Thyroid gland (tissue), 4 donors: ENCODE results near the gene KRABD2.

ENCODE experiments used
- POLR2A ChIP-seq, 2 donors: fragments of 450-650 bp; IDR thresholded peaks; one replicate each; pipeline ENCODE4 v1.6.1; 2017; ENCODE audit warnings: antibody characterized with exemption in 2 of 2, mild to moderate bottlenecking in 2 of 2, moderate library complexity in 1 of 2
- TF ChIP-seq, protein P1 (sequence below), 6 experiments: fragments of 200-600 bp in 3 of 6; fragments of 450-650 bp in 3 of 6; sonication (generic) in 3 of 6; IDR thresholded peaks; one replicate each; pipeline ENCODE4 v1.5.1; 2016 to 2019; ENCODE audit warnings: antibody characterized with exemption in 6 of 6, mild to moderate bottlenecking in 2 of 6, inconsistent platforms in 1 of 6, moderate library complexity in 1 of 6

- TF ChIP-seq, protein P1, sequence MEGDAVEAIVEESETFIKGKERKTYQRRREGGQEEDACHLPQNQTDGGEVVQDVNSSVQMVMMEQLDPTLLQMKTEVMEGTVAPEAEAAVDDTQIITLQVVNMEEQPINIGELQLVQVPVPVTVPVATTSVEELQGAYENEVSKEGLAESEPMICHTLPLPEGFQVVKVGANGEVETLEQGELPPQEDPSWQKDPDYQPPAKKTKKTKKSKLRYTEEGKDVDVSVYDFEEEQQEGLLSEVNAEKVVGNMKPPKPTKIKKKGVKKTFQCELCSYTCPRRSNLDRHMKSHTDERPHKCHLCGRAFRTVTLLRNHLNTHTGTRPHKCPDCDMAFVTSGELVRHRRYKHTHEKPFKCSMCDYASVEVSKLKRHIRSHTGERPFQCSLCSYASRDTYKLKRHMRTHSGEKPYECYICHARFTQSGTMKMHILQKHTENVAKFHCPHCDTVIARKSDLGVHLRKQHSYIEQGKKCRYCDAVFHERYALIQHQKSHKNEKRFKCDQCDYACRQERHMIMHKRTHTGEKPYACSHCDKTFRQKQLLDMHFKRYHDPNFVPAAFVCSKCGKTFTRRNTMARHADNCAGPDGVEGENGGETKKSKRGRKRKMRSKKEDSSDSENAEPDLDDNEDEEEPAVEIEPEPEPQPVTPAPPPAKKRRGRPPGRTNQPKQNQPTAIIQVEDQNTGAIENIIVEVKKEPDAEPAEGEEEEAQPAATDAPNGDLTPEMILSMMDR (IDR thresholded peaks at IDR 0.05) = no peak
- no peak for TF ChIP-seq POLR2A (IDR thresholded peaks at IDR 0.05)
Measured at GRCh38 chr17:8357910-8358309, 18.6 kb downstream of the KRABD2 start.
